ENCODE measurements around the gene ANKRD12.

DNA sequence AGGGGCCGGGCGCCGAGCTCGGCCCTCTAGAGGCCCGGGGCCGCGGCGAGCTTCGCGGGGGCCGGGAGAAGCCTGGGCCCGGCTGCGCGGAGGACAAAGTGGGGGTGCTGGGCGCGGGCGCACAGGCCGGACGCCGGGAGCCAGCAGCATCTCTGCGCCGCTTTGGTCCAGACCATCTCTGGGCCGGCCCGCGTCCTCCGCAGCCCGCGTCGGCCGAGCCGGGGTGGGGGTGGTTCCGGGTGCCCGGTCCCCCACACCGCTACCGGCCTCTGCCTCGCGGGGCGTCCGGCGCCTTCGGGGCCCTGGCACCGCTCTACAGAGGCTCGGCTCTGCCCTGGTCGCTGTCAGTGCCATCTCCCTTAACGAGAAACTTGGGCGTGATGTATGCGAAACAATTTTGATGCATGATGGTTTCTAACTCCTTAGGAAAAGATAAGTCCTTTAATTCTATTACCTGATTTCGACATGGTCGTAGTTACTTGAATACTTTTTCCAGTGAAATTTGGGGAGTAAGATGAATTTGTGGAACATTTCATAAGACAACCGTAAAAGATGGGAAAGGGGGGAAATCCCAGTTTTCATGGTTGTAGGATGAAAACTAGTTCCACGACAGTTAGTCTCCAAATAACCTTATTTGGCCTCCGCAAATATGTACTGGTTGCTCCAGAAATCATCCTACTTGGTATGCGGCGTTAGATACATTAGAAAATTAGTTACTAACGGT is 198.6 kb downstream of the ANKRD12 start:
- TF ChIP-seq, protein P1, sequence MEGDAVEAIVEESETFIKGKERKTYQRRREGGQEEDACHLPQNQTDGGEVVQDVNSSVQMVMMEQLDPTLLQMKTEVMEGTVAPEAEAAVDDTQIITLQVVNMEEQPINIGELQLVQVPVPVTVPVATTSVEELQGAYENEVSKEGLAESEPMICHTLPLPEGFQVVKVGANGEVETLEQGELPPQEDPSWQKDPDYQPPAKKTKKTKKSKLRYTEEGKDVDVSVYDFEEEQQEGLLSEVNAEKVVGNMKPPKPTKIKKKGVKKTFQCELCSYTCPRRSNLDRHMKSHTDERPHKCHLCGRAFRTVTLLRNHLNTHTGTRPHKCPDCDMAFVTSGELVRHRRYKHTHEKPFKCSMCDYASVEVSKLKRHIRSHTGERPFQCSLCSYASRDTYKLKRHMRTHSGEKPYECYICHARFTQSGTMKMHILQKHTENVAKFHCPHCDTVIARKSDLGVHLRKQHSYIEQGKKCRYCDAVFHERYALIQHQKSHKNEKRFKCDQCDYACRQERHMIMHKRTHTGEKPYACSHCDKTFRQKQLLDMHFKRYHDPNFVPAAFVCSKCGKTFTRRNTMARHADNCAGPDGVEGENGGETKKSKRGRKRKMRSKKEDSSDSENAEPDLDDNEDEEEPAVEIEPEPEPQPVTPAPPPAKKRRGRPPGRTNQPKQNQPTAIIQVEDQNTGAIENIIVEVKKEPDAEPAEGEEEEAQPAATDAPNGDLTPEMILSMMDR (conservative IDR thresholded peaks at IDR 0.05; ENCODE audit: low read length), result no peak
- TF ChIP-seq EZH2phosphoT487 (IDR thresholded peaks at IDR 0.05; ENCODE audit: borderline replicate concordance), result no peak

Data from Loucy (cell line).